ENCODE measurements around the gene P2RX6.

DNA sequence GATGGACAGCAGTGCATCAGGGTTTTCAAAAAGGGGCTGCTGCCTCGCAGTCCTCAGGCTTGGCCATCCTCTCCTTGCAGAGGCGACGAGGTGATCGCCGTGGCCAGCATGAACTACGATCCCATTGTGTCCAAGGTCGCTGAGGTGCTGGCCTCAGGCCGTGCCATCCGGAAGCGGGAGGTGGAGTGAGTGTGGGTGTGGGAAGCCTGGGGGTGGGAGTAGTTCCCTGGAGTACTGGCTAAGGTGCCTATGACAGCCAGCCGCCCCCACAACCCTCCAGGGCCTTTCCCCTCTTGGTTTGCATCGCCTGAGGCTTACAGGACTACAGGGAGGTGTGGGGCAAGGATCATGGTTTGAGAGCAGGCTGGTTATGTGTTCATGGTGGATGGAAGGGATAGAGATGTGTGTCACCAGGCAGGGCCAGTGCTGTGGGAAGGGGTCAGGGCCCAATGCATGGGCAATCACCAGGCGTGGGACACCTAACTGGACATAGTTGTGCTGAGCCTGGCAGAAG is 35.0 kb upstream of the P2RX6 start:
- no peak for TF ChIP-seq SP1 (IDR thresholded peaks at IDR 0.05)
- TF ChIP-seq FOXM1 (IDR thresholded peaks at IDR 0.05; ENCODE audit: borderline replicate concordance), result no peak
- no peak for TF ChIP-seq ARNT (IDR thresholded peaks at IDR 0.05)
- TF ChIP-seq SUZ12 (IDR thresholded peaks at IDR 0.05), result no peak
- TF ChIP-seq FOXA1 (IDR thresholded peaks at IDR 0.05), result no peak
- TF ChIP-seq BHLHE40 (IDR thresholded peaks at IDR 0.05; ENCODE audit: borderline replicate concordance), result no peak
- no peak for TF ChIP-seq HDGF (IDR thresholded peaks at IDR 0.05; ENCODE audit: borderline replicate concordance)
- TF ChIP-seq, protein P1, sequence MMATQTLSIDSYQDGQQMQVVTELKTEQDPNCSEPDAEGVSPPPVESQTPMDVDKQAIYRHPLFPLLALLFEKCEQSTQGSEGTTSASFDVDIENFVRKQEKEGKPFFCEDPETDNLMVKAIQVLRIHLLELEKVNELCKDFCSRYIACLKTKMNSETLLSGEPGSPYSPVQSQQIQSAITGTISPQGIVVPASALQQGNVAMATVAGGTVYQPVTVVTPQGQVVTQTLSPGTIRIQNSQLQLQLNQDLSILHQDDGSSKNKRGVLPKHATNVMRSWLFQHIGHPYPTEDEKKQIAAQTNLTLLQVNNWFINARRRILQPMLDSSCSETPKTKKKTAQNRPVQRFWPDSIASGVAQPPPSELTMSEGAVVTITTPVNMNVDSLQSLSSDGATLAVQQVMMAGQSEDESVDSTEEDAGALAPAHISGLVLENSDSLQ (IDR thresholded peaks at IDR 0.05), result no peak
- no peak for TF ChIP-seq TARDBP (IDR thresholded peaks at IDR 0.05)
